GM23338 (cell line): ENCODE data around the gene MEIG1. TPM values are rescaled to one million over a fixed set of nuclear protein-coding genes. Genes with fewer than 3 reads are reported as not detected.

ENCODE experiments used
- ATAC-seq: fragments of 200-7000 bp; cut with Tn5 transposase; 3 replicates; pipeline ENCODE4 v1.9.1; 2020
- DNase-seq: peaks from one replicate; pipeline ENCODE4 v3.0.0-alpha.2; 2015; ENCODE audit warnings: low spot score
- H2AFZ ChIP-seq: fragments of 200-600 bp; sonication (generic); 2 replicates; pipeline ENCODE4 v1.8.0; 2016; ENCODE audit warnings: antibody characterized with exemption, mild to moderate bottlenecking, moderate library complexity
- H3F3A ChIP-seq: fragments of 200-600 bp; sonication (generic); replicated peaks from 2 replicates; pipeline ENCODE4 v1.8.0; 2017; ENCODE audit warnings: antibody characterized with exemption, mixed run types, low read depth
- H3K27ac ChIP-seq: fragments of 200-600 bp; sonication (generic); 2 replicates; pipeline ENCODE4 v1.6.1; 2016; ENCODE audit warnings: low read depth
- H3K27me3 ChIP-seq: fragments of 200-600 bp; sonication (generic); 2 replicates; pipeline ENCODE4 v1.8.0; 2016; ENCODE audit warnings: mild to moderate bottlenecking, mixed run types, moderate library complexity; ENCODE audit not compliant: insufficient read depth
- H3K36me3 ChIP-seq: fragments of 200-600 bp; sonication (generic); 2 replicates; pipeline ENCODE4 v1.8.0; 2016; ENCODE audit warnings: mild to moderate bottlenecking; ENCODE audit not compliant: insufficient read depth
- H3K4me1 ChIP-seq: fragments of 200-600 bp; sonication (generic); 2 replicates; pipeline ENCODE4 v1.8.0; 2016; ENCODE audit warnings: mild to moderate bottlenecking, moderate library complexity; ENCODE audit not compliant: insufficient read depth
- H3K4me2 ChIP-seq: fragments of 200-600 bp; sonication (generic); 2 replicates; pipeline ENCODE4 v1.7.1; 2017; ENCODE audit warnings: mixed run types
- H3K4me3 ChIP-seq: fragments of 200-600 bp; sonication (generic); 2 replicates; pipeline ENCODE4 v1.6.1; 2016; ENCODE audit warnings: mixed run types
- H3K79me2 ChIP-seq: fragments of 200-600 bp; sonication (generic); replicated peaks from 2 replicates; pipeline ENCODE4 v1.8.0; 2017; ENCODE audit warnings: mild to moderate bottlenecking; ENCODE audit not compliant: insufficient read depth
- H3K9me2 ChIP-seq: fragments of 200-600 bp; sonication (generic); 2 replicates; pipeline ENCODE4 v1.8.0; 2017; ENCODE audit not compliant: insufficient read depth
- H4K20me1 ChIP-seq: fragments of 200-600 bp; sonication (generic); replicated peaks from 2 replicates; pipeline ENCODE4 v1.8.0; 2017; ENCODE audit warnings: mild to moderate bottlenecking; ENCODE audit not compliant: insufficient read depth
- H3K27ac Mint-ChIP-seq: 2 replicates; pipeline ENCODE4 v1.8.0; 2020; ENCODE audit warnings: inconsistent platforms, mild to moderate bottlenecking, moderate library complexity, mixed read lengths
- H3K27me3 Mint-ChIP-seq: 3 replicates; pipeline ENCODE4 v1.8.0; 2022; ENCODE audit warnings: low read depth, mild to moderate bottlenecking, moderate library complexity, mixed read lengths, inconsistent platforms; ENCODE audit not compliant: insufficient read depth, poor library complexity
- H3K36me3 Mint-ChIP-seq: 3 replicates; pipeline ENCODE4 v1.8.0; 2021; ENCODE audit warnings: low read depth, mild to moderate bottlenecking, inconsistent platforms, moderate library complexity, mixed read lengths
- H3K4me1 Mint-ChIP-seq: 3 replicates; pipeline ENCODE4 v1.8.0; 2020; ENCODE audit warnings: mild to moderate bottlenecking, inconsistent platforms, mixed read lengths
- H3K4me3 Mint-ChIP-seq: 3 replicates; pipeline ENCODE4 v1.8.0; 2021; ENCODE audit warnings: moderate library complexity, mild to moderate bottlenecking, inconsistent platforms, mixed read lengths
- H3K9me3 Mint-ChIP-seq: 3 replicates; pipeline ENCODE4 v1.8.0; 2020; ENCODE audit warnings: moderate library complexity, mild to moderate bottlenecking, inconsistent platforms, mixed read lengths
- CREB1 ChIP-seq: fragments of 250-450 bp; sonication (Bioruptor Pico); IDR thresholded peaks from 2 replicates; pipeline ENCODE4 v1.5.0; 2020; ENCODE audit warnings: low read depth, mild to moderate bottlenecking, moderate library complexity
- EZH2 ChIP-seq: fragments of 200-600 bp; sonication (generic); IDR thresholded peaks from one replicate; pipeline ENCODE4 v1.8.0; 2017; ENCODE audit warnings: antibody characterized with exemption, mild to moderate bottlenecking, low read depth; ENCODE audit not compliant: unreplicated experiment
- EZH2phosphoT487 ChIP-seq: fragments of 200-600 bp; sonication (generic); IDR thresholded peaks from one replicate; pipeline ENCODE4 v1.8.1; 2018; ENCODE audit warnings: antibody characterized with exemption; ENCODE audit not compliant: unreplicated experiment
- JUNB ChIP-seq: IDR thresholded peaks from one replicate; pipeline ENCODE4 v1.6.1; 2016; ENCODE audit warnings: antibody characterized with exemption; ENCODE audit not compliant: unreplicated experiment
- NANOG ChIP-seq: IDR thresholded peaks from 2 replicates; pipeline ENCODE4 v1.6.1; 2016; ENCODE audit warnings: antibody characterized with exemption, borderline replicate concordance
- POLR2AphosphoS5 ChIP-seq: IDR thresholded peaks from 2 replicates; pipeline ENCODE4 v1.6.1; 2016; ENCODE audit warnings: antibody characterized with exemption, low read depth
- STAT1 ChIP-seq: IDR thresholded peaks from one replicate; pipeline ENCODE4 v1.6.1; 2016; ENCODE audit warnings: antibody characterized with exemption; ENCODE audit not compliant: unreplicated experiment
- ZNF114 ChIP-seq: fragments of 250-450 bp; sonication (Bioruptor Pico); IDR thresholded peaks from 2 replicates; pipeline ENCODE4 v1.5.0; 2020; ENCODE audit warnings: mild to moderate bottlenecking, moderate library complexity
- ZNF331 ChIP-seq: fragments of 250-450 bp; sonication (Bioruptor Pico); IDR thresholded peaks from 2 replicates; pipeline ENCODE4 v1.5.0; 2020; ENCODE audit warnings: low read depth, mild to moderate bottlenecking, moderate library complexity
- polyA plus RNA-seq: library from polyadenylated mRNA; unstranded; fragments of >200 nt; fragmentation: Nextera tagmentation; extraction: Ambion mirVana; gene quantifications from 2 replicates; pipeline ENCODE4 v1.2.1, GENCODE V29; 2016
- total RNA-seq: library from RNA; depleted of rRNA; stranded (reverse); fragments of >200 nt; shearing (Covaris generic); gene quantifications from 2 replicates; pipeline ENCODE4 v1.2.3, GENCODE V29; 2014
- TF ChIP-seq, protein P1 (sequence below): IDR thresholded peaks from one replicate; pipeline ENCODE4 v1.6.1; 2018; ENCODE audit warnings: antibody characterized with exemption; ENCODE audit not compliant: unreplicated experiment
- TF ChIP-seq, protein P2 (sequence below): IDR thresholded peaks from 2 replicates; pipeline ENCODE4 v1.6.1; 2016; ENCODE audit warnings: antibody characterized with exemption
- TF ChIP-seq, protein P3 (sequence below), 2 experiments: fragments of 200-600 bp in 1 of 2; sonication (generic) in 1 of 2; conservative IDR thresholded peaks; 2 replicates each; pipeline versions ENCODE4 v1.5.1 to v1.6.1; 2016 to 2017; ENCODE audit warnings: antibody characterized with exemption in 2 of 2, low read depth in 2 of 2, mild to moderate bottlenecking in 2 of 2, moderate library complexity in 1 of 2
- TF ChIP-seq, protein P4 (sequence below): fragments of 250-450 bp; sonication (Bioruptor Pico); IDR thresholded peaks from 2 replicates; pipeline ENCODE4 v1.5.0; 2020; ENCODE audit warnings: mild to moderate bottlenecking, moderate library complexity

Gene MEIG1
- total and polyA plus RNA-seq, 2 experiments from 2014 or later, result 1.2 TPM; not detected in 1

DNA sequence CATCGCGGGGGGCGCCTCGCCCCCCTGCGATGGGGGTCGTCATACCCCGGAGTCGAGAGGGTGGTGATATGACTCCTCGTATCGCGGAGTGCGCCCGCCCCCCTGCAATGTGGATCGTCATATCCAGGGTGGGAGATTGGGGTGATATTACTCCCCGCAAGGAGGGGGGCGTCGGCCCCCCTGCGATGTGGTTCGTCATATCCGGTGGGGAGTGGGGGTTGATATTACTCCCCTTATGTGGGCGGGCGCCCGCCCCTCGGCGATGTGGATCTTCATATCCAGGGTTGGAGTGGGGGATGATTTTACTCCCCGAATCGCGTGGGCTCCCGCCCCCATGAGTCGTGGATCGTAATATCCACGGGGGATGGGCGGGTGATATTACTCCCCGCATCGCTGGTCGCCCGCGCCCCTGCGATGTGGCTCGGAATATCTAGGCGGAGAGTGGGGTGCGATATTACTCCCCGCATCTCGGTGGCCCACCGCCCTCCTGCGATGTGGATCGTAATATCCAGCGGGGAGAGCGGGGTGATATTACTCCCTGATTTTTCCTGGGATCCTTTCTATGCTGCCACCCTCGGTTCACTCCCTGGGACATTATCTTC is 36.9 kb downstream of the MEIG1 start:
- no peak for DNase-seq
- Mint-ChIP-seq H3K27me3 (peaks cover 5% of the 10 kb centered on the region), H3K27ac (no peak overlapping the region), H3K4me3 (no peak overlapping the region), H3K36me3 (no peaks in the 10 kb centered on the region), H3K9me3 (no peaks in the 10 kb centered on the region), H3K4me1 (peaks cover 7% of the 10 kb centered on the region; the same call in 2 of the 3 replicates)
- Histone ChIP-seq H3K27ac (no peak overlapping the region), H3K4me2 (no peak overlapping the region), H3F3A (no peaks in the 10 kb centered on the region), H3K79me2 (no peaks in the 10 kb centered on the region), H2AFZ (no peak overlapping the region), H3K4me1 (no peaks in the 10 kb centered on the region), H3K9me2 (no peaks in the 10 kb centered on the region), H3K27me3 (no peaks in the 10 kb centered on the region), H4K20me1 (no peaks in the 10 kb centered on the region), H3K36me3 (no peaks in the 10 kb centered on the region), H3K4me3 (no peak overlapping the region)
- TF ChIP-seq JUNB, result no peak
- TF ChIP-seq ZNF114 (CRISPR knock-in tag), result no peak
- TF ChIP-seq, protein P1, sequence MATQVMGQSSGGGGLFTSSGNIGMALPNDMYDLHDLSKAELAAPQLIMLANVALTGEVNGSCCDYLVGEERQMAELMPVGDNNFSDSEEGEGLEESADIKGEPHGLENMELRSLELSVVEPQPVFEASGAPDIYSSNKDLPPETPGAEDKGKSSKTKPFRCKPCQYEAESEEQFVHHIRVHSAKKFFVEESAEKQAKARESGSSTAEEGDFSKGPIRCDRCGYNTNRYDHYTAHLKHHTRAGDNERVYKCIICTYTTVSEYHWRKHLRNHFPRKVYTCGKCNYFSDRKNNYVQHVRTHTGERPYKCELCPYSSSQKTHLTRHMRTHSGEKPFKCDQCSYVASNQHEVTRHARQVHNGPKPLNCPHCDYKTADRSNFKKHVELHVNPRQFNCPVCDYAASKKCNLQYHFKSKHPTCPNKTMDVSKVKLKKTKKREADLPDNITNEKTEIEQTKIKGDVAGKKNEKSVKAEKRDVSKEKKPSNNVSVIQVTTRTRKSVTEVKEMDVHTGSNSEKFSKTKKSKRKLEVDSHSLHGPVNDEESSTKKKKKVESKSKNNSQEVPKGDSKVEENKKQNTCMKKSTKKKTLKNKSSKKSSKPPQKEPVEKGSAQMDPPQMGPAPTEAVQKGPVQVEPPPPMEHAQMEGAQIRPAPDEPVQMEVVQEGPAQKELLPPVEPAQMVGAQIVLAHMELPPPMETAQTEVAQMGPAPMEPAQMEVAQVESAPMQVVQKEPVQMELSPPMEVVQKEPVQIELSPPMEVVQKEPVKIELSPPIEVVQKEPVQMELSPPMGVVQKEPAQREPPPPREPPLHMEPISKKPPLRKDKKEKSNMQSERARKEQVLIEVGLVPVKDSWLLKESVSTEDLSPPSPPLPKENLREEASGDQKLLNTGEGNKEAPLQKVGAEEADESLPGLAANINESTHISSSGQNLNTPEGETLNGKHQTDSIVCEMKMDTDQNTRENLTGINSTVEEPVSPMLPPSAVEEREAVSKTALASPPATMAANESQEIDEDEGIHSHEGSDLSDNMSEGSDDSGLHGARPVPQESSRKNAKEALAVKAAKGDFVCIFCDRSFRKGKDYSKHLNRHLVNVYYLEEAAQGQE, result no peak
- TF ChIP-seq NANOG, result no peak
- TF ChIP-seq, protein P2, sequence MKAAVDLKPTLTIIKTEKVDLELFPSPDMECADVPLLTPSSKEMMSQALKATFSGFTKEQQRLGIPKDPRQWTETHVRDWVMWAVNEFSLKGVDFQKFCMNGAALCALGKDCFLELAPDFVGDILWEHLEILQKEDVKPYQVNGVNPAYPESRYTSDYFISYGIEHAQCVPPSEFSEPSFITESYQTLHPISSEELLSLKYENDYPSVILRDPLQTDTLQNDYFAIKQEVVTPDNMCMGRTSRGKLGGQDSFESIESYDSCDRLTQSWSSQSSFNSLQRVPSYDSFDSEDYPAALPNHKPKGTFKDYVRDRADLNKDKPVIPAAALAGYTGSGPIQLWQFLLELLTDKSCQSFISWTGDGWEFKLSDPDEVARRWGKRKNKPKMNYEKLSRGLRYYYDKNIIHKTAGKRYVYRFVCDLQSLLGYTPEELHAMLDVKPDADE, result no peak
- no peak for TF ChIP-seq ZNF331 (CRISPR knock-in tag)
- TF ChIP-seq EZH2phosphoT487, result no peak
- TF ChIP-seq STAT1, result no peak
- no peak for TF ChIP-seq EZH2
- TF ChIP-seq CREB1 (CRISPR knock-in tag), result no peak
- no peak for TF ChIP-seq POLR2AphosphoS5
- TF ChIP-seq, protein P3, sequence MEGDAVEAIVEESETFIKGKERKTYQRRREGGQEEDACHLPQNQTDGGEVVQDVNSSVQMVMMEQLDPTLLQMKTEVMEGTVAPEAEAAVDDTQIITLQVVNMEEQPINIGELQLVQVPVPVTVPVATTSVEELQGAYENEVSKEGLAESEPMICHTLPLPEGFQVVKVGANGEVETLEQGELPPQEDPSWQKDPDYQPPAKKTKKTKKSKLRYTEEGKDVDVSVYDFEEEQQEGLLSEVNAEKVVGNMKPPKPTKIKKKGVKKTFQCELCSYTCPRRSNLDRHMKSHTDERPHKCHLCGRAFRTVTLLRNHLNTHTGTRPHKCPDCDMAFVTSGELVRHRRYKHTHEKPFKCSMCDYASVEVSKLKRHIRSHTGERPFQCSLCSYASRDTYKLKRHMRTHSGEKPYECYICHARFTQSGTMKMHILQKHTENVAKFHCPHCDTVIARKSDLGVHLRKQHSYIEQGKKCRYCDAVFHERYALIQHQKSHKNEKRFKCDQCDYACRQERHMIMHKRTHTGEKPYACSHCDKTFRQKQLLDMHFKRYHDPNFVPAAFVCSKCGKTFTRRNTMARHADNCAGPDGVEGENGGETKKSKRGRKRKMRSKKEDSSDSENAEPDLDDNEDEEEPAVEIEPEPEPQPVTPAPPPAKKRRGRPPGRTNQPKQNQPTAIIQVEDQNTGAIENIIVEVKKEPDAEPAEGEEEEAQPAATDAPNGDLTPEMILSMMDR (conservative IDR thresholded peaks at IDR 0.05; ENCODE audit: low read depth in 2 of 2), result no peak
- TF ChIP-seq, protein P4, sequence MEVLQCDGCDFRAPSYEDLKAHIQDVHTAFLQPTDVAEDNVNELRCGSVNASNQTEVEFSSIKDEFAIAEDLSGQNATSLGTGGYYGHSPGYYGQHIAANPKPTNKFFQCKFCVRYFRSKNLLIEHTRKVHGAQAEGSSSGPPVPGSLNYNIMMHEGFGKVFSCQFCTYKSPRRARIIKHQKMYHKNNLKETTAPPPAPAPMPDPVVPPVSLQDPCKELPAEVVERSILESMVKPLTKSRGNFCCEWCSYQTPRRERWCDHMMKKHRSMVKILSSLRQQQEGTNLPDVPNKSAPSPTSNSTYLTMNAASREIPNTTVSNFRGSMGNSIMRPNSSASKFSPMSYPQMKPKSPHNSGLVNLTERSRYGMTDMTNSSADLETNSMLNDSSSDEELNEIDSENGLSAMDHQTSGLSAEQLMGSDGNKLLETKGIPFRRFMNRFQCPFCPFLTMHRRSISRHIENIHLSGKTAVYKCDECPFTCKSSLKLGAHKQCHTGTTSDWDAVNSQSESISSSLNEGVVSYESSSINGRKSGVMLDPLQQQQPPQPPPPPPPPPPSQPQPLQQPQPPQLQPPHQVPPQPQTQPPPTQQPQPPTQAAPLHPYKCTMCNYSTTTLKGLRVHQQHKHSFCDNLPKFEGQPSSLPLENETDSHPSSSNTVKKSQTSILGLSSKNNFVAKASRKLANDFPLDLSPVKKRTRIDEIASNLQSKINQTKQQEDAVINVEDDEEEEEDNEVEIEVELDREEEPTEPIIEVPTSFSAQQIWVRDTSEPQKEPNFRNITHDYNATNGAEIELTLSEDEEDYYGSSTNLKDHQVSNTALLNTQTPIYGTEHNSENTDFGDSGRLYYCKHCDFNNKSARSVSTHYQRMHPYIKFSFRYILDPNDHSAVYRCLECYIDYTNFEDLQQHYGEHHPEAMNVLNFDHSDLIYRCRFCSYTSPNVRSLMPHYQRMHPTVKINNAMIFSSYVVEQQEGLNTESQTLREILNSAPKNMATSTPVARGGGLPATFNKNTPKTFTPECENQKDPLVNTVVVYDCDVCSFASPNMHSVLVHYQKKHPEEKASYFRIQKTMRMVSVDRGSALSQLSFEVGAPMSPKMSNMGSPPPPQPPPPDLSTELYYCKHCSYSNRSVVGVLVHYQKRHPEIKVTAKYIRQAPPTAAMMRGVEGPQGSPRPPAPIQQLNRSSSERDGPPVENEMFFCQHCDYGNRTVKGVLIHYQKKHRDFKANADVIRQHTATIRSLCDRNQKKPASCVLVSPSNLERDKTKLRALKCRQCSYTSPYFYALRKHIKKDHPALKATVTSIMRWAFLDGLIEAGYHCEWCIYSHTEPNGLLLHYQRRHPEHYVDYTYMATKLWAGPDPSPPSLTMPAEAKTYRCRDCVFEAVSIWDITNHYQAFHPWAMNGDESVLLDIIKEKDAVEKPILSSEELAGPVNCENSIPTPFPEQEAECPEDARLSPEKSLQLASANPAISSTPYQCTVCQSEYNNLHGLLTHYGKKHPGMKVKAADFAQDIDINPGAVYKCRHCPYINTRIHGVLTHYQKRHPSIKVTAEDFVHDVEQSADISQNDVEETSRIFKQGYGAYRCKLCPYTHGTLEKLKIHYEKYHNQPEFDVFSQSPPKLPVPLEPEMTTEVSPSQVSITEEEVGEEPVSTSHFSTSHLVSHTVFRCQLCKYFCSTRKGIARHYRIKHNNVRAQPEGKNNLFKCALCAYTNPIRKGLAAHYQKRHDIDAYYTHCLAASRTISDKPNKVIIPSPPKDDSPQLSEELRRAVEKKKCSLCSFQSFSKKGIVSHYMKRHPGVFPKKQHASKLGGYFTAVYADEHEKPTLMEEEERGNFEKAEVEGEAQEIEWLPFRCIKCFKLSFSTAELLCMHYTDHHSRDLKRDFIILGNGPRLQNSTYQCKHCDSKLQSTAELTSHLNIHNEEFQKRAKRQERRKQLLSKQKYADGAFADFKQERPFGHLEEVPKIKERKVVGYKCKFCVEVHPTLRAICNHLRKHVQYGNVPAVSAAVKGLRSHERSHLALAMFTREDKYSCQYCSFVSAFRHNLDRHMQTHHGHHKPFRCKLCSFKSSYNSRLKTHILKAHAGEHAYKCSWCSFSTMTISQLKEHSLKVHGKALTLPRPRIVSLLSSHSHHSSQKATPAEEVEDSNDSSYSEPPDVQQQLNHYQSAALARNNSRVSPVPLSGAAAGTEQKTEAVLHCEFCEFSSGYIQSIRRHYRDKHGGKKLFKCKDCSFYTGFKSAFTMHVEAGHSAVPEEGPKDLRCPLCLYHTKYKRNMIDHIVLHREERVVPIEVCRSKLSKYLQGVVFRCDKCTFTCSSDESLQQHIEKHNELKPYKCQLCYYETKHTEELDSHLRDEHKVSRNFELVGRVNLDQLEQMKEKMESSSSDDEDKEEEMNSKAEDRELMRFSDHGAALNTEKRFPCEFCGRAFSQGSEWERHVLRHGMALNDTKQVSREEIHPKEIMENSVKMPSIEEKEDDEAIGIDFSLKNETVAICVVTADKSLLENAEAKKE, result no peak
- no peak for ATAC-seq
